Hepatocyte (in vitro differentiated cells): ENCODE results near the gene ARL1. TPM values are rescaled to one million over a fixed set of nuclear protein-coding genes. Genes with fewer than 3 reads are reported as not detected.
"Not testable (repeated sequence)": the region's sequence is repeated elsewhere in the genome, so short reads cannot be mapped to it uniquely, and the experiment has no call there.

Source experiments
- DNase-seq: peaks from one replicate; pipeline ENCODE4 v3.0.0-alpha.2; 2016; ENCODE audit warnings: low spot score
- H2AFZ ChIP-seq: fragments of 200-600 bp; sonication (generic); 2 replicates; pipeline ENCODE4 v1.6.0; 2016; ENCODE audit warnings: antibody characterized with exemption, mild to moderate bottlenecking
- H3K27ac ChIP-seq: fragments of 200-600 bp; sonication (generic); 2 replicates; pipeline ENCODE4 v1.5.1; 2016; ENCODE audit warnings: mild to moderate bottlenecking
- H3K27me3 ChIP-seq: fragments of 200-600 bp; sonication (generic); 2 replicates; pipeline ENCODE4 v1.6.1; 2016
- H3K36me3 ChIP-seq: fragments of 200-600 bp; sonication (generic); replicated peaks from 2 replicates; pipeline ENCODE4 v1.5.1; 2016; ENCODE audit warnings: low read depth; ENCODE audit not compliant: insufficient read depth
- H3K4me1 ChIP-seq: fragments of 200-600 bp; sonication (generic); 2 replicates; pipeline ENCODE4 v1.5.1; 2016; ENCODE audit warnings: mild to moderate bottlenecking, moderate library complexity; ENCODE audit not compliant: insufficient read depth
- H3K4me2 ChIP-seq: fragments of 200-600 bp; sonication (generic); 2 replicates; pipeline ENCODE4 v1.6.0; 2016
- H3K4me3 ChIP-seq: fragments of 200-600 bp; sonication (generic); 2 replicates; pipeline ENCODE4 v1.5.1; 2016; ENCODE audit warnings: mild to moderate bottlenecking
- H3K79me2 ChIP-seq: fragments of 200-600 bp; sonication (generic); 2 replicates; pipeline ENCODE4 v1.6.0; 2017; ENCODE audit warnings: mild to moderate bottlenecking
- H3K9me2 ChIP-seq: fragments of 200-600 bp; sonication (generic); replicated peaks from 2 replicates; pipeline ENCODE4 v1.6.0; 2017; ENCODE audit warnings: mild to moderate bottlenecking; ENCODE audit not compliant: insufficient read depth
- H3K9me3 ChIP-seq: fragments of 200-600 bp; sonication (generic); 2 replicates; pipeline ENCODE4 v1.5.1; 2016; ENCODE audit warnings: low read depth, mild to moderate bottlenecking
- H4K20me1 ChIP-seq: fragments of 200-600 bp; sonication (generic); 2 replicates; pipeline ENCODE4 v1.6.0; 2016; ENCODE audit warnings: mild to moderate bottlenecking; ENCODE audit not compliant: insufficient read depth, poor library complexity, severe bottlenecking
- CTCF ChIP-seq: fragments of 200-600 bp; sonication (generic); IDR thresholded peaks from 2 replicates; pipeline ENCODE4 v1.5.1; 2016; ENCODE audit warnings: antibody characterized with exemption, mild to moderate bottlenecking; ENCODE audit not compliant: poor library complexity
- EZH2 ChIP-seq: fragments of 200-600 bp; sonication (generic); IDR thresholded peaks from 2 replicates; pipeline ENCODE4 v1.6.1; 2016; ENCODE audit warnings: antibody characterized with exemption, mild to moderate bottlenecking, borderline replicate concordance
- EZH2phosphoT487 ChIP-seq: fragments of 200-600 bp; sonication (generic); IDR thresholded peaks from one replicate; pipeline ENCODE4 v1.6.1; 2018; ENCODE audit warnings: antibody characterized with exemption, mild to moderate bottlenecking, low read depth, moderate library complexity; ENCODE audit not compliant: unreplicated experiment, severe bottlenecking
- WGBS: methylation state at CpG from one replicate; pipeline ENCODE4 v1.1.6; 2016; ENCODE audit warnings: low lambda C conversion rate; ENCODE audit errors: missing lambda C conversion rate; 5-methylcytosine and 5-hydroxymethylcytosine counted together
- polyA plus RNA-seq: library from polyadenylated mRNA; unstranded; fragments of >200 nt; fragmentation: Nextera tagmentation; extraction: Ambion mirVana; gene quantifications from 2 replicates; pipeline ENCODE4 v1.2.1, GENCODE V29; 2016
- total RNA-seq: library from RNA; depleted of rRNA; stranded (reverse); fragments of >200 nt; gene quantifications from 2 replicates; pipeline ENCODE4 v1.2.3, GENCODE V29; 2014

The ARL1 gene
- total and polyA plus RNA-seq, 2 experiments from 2014 or later: 94.0 to 122 TPM

GRCh38 chr12:101439236-101439635 lies 31.7 kb upstream of the ARL1 start:
- Histone ChIP-seq H3K4me2 (no peak overlapping the region), H3K4me3 (no peak overlapping the region)
- 86% methylated on average over 5 of the region's 5 CpGs for WGBS

GRCh38 chr12:101436136-101436535 lies 28.6 kb upstream of the ARL1 start:
- H3K9me3 ChIP-seq: no peaks in the 10 kb centered on the region
- no peaks in the 10 kb centered on the region for H3K36me3 ChIP-seq
- no peak overlapping the region for H3K4me3 ChIP-seq
- H4K20me1 ChIP-seq: no peaks in the 10 kb centered on the region
- TF ChIP-seq EZH2: no peak
- TF ChIP-seq CTCF: no peak
- no peak overlapping the region for H3K27ac ChIP-seq
- H3K4me1 ChIP-seq: no peaks in the 10 kb centered on the region
- no peaks in the 10 kb centered on the region for H3K79me2 ChIP-seq
- no peak for DNase-seq
- H3K9me2 ChIP-seq: no peaks in the 10 kb centered on the region
- H2AFZ ChIP-seq: no peak overlapping the region
- H3K4me2 ChIP-seq: no peak overlapping the region
- H3K27me3 ChIP-seq: no peaks in the 10 kb centered on the region

More at GRCh38 chr12:101439236-101439635, 31.7 kb upstream of the ARL1 start:
- TF ChIP-seq EZH2phosphoT487: no peak
- TF ChIP-seq EZH2: no peak
- TF ChIP-seq CTCF: no peak
- Histone ChIP-seq H3K27ac (no peak overlapping the region), H4K20me1 (no peaks in the 10 kb centered on the region), H3K27me3 (no peaks in the 10 kb centered on the region), H3K9me3 (no peaks in the 10 kb centered on the region), H3K79me2 (no peaks in the 10 kb centered on the region), H2AFZ (no peak overlapping the region), H3K9me2 (no peaks in the 10 kb centered on the region), H3K36me3 (no peaks in the 10 kb centered on the region), H3K4me1 (no peaks in the 10 kb centered on the region)
- no peak for DNase-seq

GRCh38 chr12:101430456-101430855 lies 22.9 kb upstream of the ARL1 start:
- TF ChIP-seq EZH2: no peak
- TF ChIP-seq CTCF: no peak
- no peak for TF ChIP-seq EZH2phosphoT487
- no peaks in the 10 kb centered on the region for H3K9me2 ChIP-seq
- 90% methylated on average over 2 of the region's 2 CpGs for WGBS
- H3K4me1 ChIP-seq: no peaks in the 10 kb centered on the region
- H4K20me1 ChIP-seq: no peaks in the 10 kb centered on the region
- no peaks in the 10 kb centered on the region for H3K27me3 ChIP-seq
- DNase-seq: no peak
- H3K4me3 ChIP-seq: no peak overlapping the region
- H3K36me3 ChIP-seq: no peaks in the 10 kb centered on the region
- no peaks in the 10 kb centered on the region for H3K9me3 ChIP-seq
- H3K79me2 ChIP-seq: no peaks in the 10 kb centered on the region
- no peak overlapping the region for H3K27ac ChIP-seq
- H2AFZ ChIP-seq: no peak overlapping the region
- H3K4me2 ChIP-seq: no peak overlapping the region

- no peaks in the 10 kb centered on the region for H3K4me1 ChIP-seq
- H2AFZ ChIP-seq: no peak overlapping the region
- no peaks in the 10 kb centered on the region for H3K9me2 ChIP-seq
- H3K27me3 ChIP-seq: no peaks in the 10 kb centered on the region
- no peaks in the 10 kb centered on the region for H4K20me1 ChIP-seq
- H3K79me2 ChIP-seq: no peaks in the 10 kb centered on the region
- no peak overlapping the region for H3K4me2 ChIP-seq
- H3K9me3 ChIP-seq: no peaks in the 10 kb centered on the region
- H3K27ac ChIP-seq: no peak overlapping the region
- WGBS: 97% methylated on average over 2 of the region's 2 CpGs
- TF ChIP-seq EZH2phosphoT487 (no peak), EZH2 (no peak), CTCF (no peak)
- H3K36me3 ChIP-seq: no peaks in the 10 kb centered on the region
- no peak overlapping the region for H3K4me3 ChIP-seq
- DNase-seq: no peak
Observed at GRCh38 chr12:101424620-101425019, 17.0 kb upstream of the ARL1 start.

- not testable (repeated sequence) for H3K79me2 ChIP-seq, H4K20me1 ChIP-seq, H3K27ac ChIP-seq, H3K36me3 ChIP-seq, DNase-seq, H3K4me1 ChIP-seq, H3K27me3 ChIP-seq, H3K9me2 ChIP-seq, H3K4me3 ChIP-seq, H3K4me2 ChIP-seq, H3K9me3 ChIP-seq, H2AFZ ChIP-seq
- 92% methylated on average over 4 of the region's 4 CpGs for WGBS
Observed at GRCh38 chr12:101422066-101422465, 14.5 kb upstream of the ARL1 start.
